ENCODE results near the gene SLC25A47.
A peak's percentile ranks its signal among the peaks of the same experiment; 100 is the strongest.

Gene SLC25A47

DNA sequence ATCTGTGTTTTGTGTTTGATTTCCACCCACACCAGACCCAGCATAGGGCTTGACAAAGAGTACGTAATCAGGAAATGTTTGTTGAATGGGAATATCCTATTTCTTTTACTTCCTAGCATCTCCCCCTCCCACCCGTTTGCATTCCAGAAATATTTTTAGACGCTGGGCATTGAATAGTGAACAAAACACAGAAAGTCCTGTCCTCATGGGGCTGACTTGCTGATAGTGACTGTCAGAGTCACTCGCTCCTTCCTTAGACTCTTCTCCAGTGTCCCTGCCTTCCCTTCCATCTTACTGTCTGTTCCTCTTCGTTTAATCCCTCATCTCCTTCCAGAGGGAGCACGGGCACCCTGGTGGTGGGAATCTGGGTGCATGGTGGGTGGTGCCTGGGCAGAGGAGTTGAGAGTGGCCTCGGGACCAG is 53.6 kb downstream of the SLC25A47 start:
- H2AFZ ChIP-seq (ENCODE audit: low read length) = peak overlapping the region; percentile 24; the same call in 1 of the 2 replicates
- peak overlapping the region; percentile 45 for H3K27ac ChIP-seq (ENCODE audit: low read depth, low read length, poor library complexity, severe bottlenecking)
- H3F3A ChIP-seq (ENCODE audit: insufficient read depth, low read length) = no peaks in the 10 kb centered on the region
- peaks cover 27% of the 10 kb centered on the region for H3K4me1 ChIP-seq (ENCODE audit: insufficient read depth, low read length, severe bottlenecking)
- H3K79me2 ChIP-seq (ENCODE audit: insufficient read depth, low read length) = no peaks in the 10 kb centered on the region
- H3K36me3 ChIP-seq (ENCODE audit: insufficient read depth, low read length) = 0 out of 2 replicates have a peak, but pooled peaks cover 5% of the 10 kb centered on the region
- peak overlapping the region; percentile 88 for H3K4me2 ChIP-seq (ENCODE audit: low read length)
- H3K4me3 ChIP-seq (ENCODE audit: low read depth, low read length, poor library complexity, severe bottlenecking) = peak overlapping the region; percentile 89
- peak overlapping the region; percentile 64 for H3K9ac ChIP-seq (ENCODE audit: low read length)
- no peaks in the 10 kb centered on the region for H4K20me1 ChIP-seq (ENCODE audit: insufficient read depth, low read length)
- no peaks in the 10 kb centered on the region for H3K27me3 ChIP-seq (ENCODE audit: insufficient read depth, low read length)
- no peaks in the 10 kb centered on the region for H3K9me2 ChIP-seq (ENCODE audit: low read depth, low read length)
- no peak for TF ChIP-seq EZH2 (IDR thresholded peaks at IDR 0.05; ENCODE audit: borderline replicate concordance, low read length)
- TF ChIP-seq, protein P1, sequence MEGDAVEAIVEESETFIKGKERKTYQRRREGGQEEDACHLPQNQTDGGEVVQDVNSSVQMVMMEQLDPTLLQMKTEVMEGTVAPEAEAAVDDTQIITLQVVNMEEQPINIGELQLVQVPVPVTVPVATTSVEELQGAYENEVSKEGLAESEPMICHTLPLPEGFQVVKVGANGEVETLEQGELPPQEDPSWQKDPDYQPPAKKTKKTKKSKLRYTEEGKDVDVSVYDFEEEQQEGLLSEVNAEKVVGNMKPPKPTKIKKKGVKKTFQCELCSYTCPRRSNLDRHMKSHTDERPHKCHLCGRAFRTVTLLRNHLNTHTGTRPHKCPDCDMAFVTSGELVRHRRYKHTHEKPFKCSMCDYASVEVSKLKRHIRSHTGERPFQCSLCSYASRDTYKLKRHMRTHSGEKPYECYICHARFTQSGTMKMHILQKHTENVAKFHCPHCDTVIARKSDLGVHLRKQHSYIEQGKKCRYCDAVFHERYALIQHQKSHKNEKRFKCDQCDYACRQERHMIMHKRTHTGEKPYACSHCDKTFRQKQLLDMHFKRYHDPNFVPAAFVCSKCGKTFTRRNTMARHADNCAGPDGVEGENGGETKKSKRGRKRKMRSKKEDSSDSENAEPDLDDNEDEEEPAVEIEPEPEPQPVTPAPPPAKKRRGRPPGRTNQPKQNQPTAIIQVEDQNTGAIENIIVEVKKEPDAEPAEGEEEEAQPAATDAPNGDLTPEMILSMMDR (IDR thresholded peaks at IDR 0.05; ENCODE audit: low read length) = no peak
- no peaks in the 10 kb centered on the region for H3K9me3 ChIP-seq (ENCODE audit: low read length)
